Right kidney (tissue), 9 donors: Measurements from ENCODE around the gene PMPCA.

Experiments used
- DNase-seq: peaks from one replicate; pipeline ENCODE4 v3.0.0-alpha.2; 2016
- long read RNA-seq, 8 donors: transcript quantifications; one replicate each; lab custom pipeline, GENCODE V29; 2026

The PMPCA gene
- long read RNA-seq, donor 1, transcript PMPCA-201 (13 exons, 2,174 nt): major isoform, 20 of 27 reads
- long read RNA-seq, donor 1, partial matches to known transcripts: 0 of 27 reads
- long read RNA-seq, donor 1, other reads (novel, unspliced or antisense): 5 of 27 reads
- long read RNA-seq, donor 2, transcript PMPCA-201 (13 exons, 2,174 nt): major isoform, 12 of 29 reads
- long read RNA-seq, donor 2, partial matches to known transcripts: 14 of 29 reads
- long read RNA-seq, donor 2, other reads (novel, unspliced or antisense): 0 of 29 reads
- long read RNA-seq, donor 3, transcript PMPCA-201 (13 exons, 2,174 nt): major isoform, 8 of 16 reads
- long read RNA-seq, donor 3, partial matches to known transcripts: 6 of 16 reads
- long read RNA-seq, donor 3, other reads (novel, unspliced or antisense): 0 of 16 reads
- long read RNA-seq, donor 4, transcript PMPCA-201 (13 exons, 2,174 nt): major isoform, 13 of 18 reads
- long read RNA-seq, donor 4, partial matches to known transcripts: 0 of 18 reads
- long read RNA-seq, donor 4, other reads (novel, unspliced or antisense): 0 of 18 reads
- long read RNA-seq, donor 5, transcript PMPCA-201 (13 exons, 2,174 nt): major isoform, 19 of 28 reads
- long read RNA-seq, donor 5, partial matches to known transcripts: 8 of 28 reads
- long read RNA-seq, donor 5, other reads (novel, unspliced or antisense): 0 of 28 reads
- long read RNA-seq, donor 6, transcript PMPCA-201 (13 exons, 2,174 nt): major isoform, 11 of 13 reads
- long read RNA-seq, donor 6, partial matches to known transcripts: 0 of 13 reads
- long read RNA-seq, donor 6, other reads (novel, unspliced or antisense): 0 of 13 reads
- long read RNA-seq, donor 7, transcript PMPCA-201 (13 exons, 2,174 nt): major isoform, 24 of 28 reads
- long read RNA-seq, donor 7, partial matches to known transcripts: 0 of 28 reads
- long read RNA-seq, donor 7, other reads (novel, unspliced or antisense): 0 of 28 reads
- long read RNA-seq, donor 8, transcript PMPCA-201 (13 exons, 2,174 nt): major isoform, 19 of 37 reads
- long read RNA-seq, donor 8, partial matches to known transcripts: 12 of 37 reads
- long read RNA-seq, donor 8, other reads (novel, unspliced or antisense): 0 of 37 reads

GRCh38 chr9:136410500-136411287 is at the start of gene PMPCA, which contains the start of gene ENTR1:
Gene PMPCA, plus strand, starts transcription at chr9:136410658. Its CDS starts 11 bp downstream, at chr9:136410669.
Gene ENTR1, minus strand, starts transcription at chr9:136410614. Its CDS starts 217 bp downstream, at chr9:136410397.
- DNase-seq: peak; percentile 76

GRCh38 chr9:136361047-136361753 is 49.3 kb upstream of the PMPCA start:
- no peak for DNase-seq

- no peak for DNase-seq
Observed at GRCh38 chr9:136361754-136362449, 48.6 kb upstream of the PMPCA start.

- no peak for DNase-seq
Observed at GRCh38 chr9:136362450-136362784, 48.0 kb upstream of the PMPCA start.

GRCh38 chr9:136363106-136363948 is 47.1 kb upstream of the PMPCA start, which contains the start of gene DNLZ:
Gene DNLZ, minus strand, starts transcription at chr9:136363744. Its CDS starts 30 bp downstream, at chr9:136363714.
- peak; percentile 89 for DNase-seq

- DNase-seq: peak; percentile 83
Observed at GRCh38 chr9:136363949-136364748, 46.3 kb upstream of the PMPCA start.

GRCh38 chr9:136364942-136365774 is 45.3 kb upstream of the PMPCA start:
- no peak for DNase-seq

GRCh38 chr9:136365775-136366222 is 44.7 kb upstream of the PMPCA start:
- peak; percentile 9 for DNase-seq

GRCh38 chr9:136366826-136367225 is 43.6 kb upstream of the PMPCA start:
- peak; percentile 1 for DNase-seq

- DNase-seq: peak; percentile 20
Observed at GRCh38 chr9:136367296-136368145, 42.9 kb upstream of the PMPCA start.

GRCh38 chr9:136368190-136368589 is 42.3 kb upstream of the PMPCA start:
- no peak for DNase-seq

- no peak for DNase-seq
Observed at GRCh38 chr9:136370037-136370436, 40.4 kb upstream of the PMPCA start.

- no peak for DNase-seq
Observed at GRCh38 chr9:136370687-136371532, 39.5 kb upstream of the PMPCA start.

- DNase-seq: no peak
Observed at GRCh38 chr9:136371533-136371880, 39.0 kb upstream of the PMPCA start.

- no peak for DNase-seq
Observed at GRCh38 chr9:136372006-136372405, 38.5 kb upstream of the PMPCA start.
